ENCODE data around the gene CC2D1B.

The CC2D1B gene, protein sequence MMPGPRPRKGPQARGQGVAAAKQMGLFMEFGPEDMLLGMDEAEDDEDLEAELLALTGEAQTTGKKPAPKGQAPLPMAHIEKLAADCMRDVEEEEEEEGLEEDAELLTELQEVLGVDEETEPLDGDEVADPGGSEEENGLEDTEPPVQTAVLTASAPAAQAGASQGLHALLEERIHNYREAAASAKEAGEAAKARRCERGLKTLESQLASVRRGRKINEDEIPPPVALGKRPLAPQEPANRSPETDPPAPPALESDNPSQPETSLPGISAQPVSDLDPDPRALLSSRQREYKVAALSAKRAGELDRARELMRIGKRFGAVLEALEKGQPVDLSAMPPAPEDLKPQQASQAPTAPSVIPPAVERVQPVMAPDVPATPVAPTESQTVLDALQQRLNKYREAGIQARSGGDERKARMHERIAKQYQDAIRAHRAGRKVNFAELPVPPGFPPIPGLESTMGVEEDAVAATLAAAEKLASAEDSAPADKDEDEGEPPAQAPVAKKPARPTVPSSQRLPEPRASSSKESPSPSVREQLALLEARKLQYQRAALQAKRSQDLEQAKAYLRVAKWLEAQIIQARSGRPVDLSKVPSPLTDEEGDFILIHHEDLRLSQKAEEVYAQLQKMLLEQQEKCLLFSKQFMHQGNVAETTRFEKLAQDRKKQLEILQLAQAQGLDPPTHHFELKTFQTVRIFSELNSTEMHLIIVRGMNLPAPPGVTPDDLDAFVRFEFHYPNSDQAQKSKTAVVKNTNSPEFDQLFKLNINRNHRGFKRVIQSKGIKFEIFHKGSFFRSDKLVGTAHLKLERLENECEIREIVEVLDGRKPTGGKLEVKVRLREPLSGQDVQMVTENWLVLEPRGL

GRCh38 chr1:52365746-52366516 is at the start of gene CC2D1B:
CC2D1B (minus strand) TSS chr1:52366205; CDS start chr1:52364620, 1,585 bp downstream.
- H3K27ac ChIP-seq: peak within 1 kb of the TSS; percentile 89
- TF ChIP-seq, protein P1, sequence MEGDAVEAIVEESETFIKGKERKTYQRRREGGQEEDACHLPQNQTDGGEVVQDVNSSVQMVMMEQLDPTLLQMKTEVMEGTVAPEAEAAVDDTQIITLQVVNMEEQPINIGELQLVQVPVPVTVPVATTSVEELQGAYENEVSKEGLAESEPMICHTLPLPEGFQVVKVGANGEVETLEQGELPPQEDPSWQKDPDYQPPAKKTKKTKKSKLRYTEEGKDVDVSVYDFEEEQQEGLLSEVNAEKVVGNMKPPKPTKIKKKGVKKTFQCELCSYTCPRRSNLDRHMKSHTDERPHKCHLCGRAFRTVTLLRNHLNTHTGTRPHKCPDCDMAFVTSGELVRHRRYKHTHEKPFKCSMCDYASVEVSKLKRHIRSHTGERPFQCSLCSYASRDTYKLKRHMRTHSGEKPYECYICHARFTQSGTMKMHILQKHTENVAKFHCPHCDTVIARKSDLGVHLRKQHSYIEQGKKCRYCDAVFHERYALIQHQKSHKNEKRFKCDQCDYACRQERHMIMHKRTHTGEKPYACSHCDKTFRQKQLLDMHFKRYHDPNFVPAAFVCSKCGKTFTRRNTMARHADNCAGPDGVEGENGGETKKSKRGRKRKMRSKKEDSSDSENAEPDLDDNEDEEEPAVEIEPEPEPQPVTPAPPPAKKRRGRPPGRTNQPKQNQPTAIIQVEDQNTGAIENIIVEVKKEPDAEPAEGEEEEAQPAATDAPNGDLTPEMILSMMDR (conservative IDR thresholded peaks at IDR 0.05): no peak; the same call in 1 of the 2 replicates

- TF ChIP-seq, protein P1 (conservative IDR thresholded peaks at IDR 0.05): no peak
- H3K27ac ChIP-seq: no peak overlapping the region
These were observed 48.9 kb upstream of the CC2D1B start for GRCh38 chr1:52414942-52415341.

DNA sequence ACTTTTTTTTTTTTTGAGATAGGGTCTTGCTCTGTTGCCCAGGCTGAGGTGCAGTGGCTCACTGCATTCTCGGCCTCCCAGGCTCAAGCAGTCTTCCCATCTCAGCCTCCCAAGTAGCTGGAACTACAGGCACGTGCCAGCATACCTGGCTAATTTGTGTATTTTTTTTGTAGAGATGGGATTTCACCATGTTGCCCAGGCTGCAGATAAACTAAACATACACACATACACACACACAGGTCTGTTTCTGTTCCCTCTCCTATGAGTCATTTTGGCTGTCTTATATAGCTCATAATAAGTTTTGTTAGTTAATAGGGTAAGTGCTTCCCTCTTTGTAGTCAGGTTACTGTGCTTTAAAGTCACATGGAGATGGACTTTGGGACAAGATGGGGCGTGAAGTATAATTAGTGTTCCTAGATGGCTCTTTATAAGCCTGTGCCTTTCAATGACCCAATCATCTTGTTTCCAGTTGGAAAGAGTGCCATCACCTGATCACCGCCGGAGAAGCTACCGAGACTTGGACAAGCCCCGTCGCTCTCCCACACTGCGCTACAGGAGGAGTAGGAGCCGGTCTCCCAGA is 47.5 kb upstream of the CC2D1B start:
- TF ChIP-seq, protein P1 (conservative IDR thresholded peaks at IDR 0.05): no peak

GRCh38 chr1:52404975-52405338 is 39.0 kb upstream of the CC2D1B start:
- H3K27ac ChIP-seq: peak overlapping the region; percentile 89
- TF ChIP-seq, protein P1 (conservative IDR thresholded peaks at IDR 0.05): peak; percentile 11; the same call in 1 of the 2 replicates

More for the DNA sequence above, 47.5 kb upstream of the CC2D1B start:
- no peak overlapping the region for H3K27ac ChIP-seq

GRCh38 chr1:52404116-52404974 is 38.3 kb upstream of the CC2D1B start, which contains the start of the genes ORC1 and PRPF38A:
ORC1 (minus strand) TSS chr1:52404423; CDS start chr1:52402223, 2,200 bp downstream.
PRPF38A (plus strand) TSS chr1:52404602; CDS start chr1:52404750, 148 bp downstream.
- TF ChIP-seq, protein P1 (conservative IDR thresholded peaks at IDR 0.05): peak; percentile 61
- peak within 1 kb of the TSS; percentile 89 for H3K27ac ChIP-seq

- TF ChIP-seq, protein P1 (conservative IDR thresholded peaks at IDR 0.05): no peak
- H3K27ac ChIP-seq: peak overlapping the region; percentile 89
These were observed 37.6 kb upstream of the CC2D1B start for GRCh38 chr1:52403566-52404115.

Measured in VCaP (cell line).